GM23338 (cell line): ENCODE results near the gene SERPINA9.

Source experiments
- CTCF ChIP-seq, 2 experiments: fragments of 200-600 bp in 1 of 2; sonication (generic) in 1 of 2; conservative IDR thresholded peaks; 2 replicates each; pipeline versions ENCODE4 v1.5.1 to v1.6.1; 2016 to 2017; ENCODE audit warnings: antibody characterized with exemption in 2 of 2, low read depth in 2 of 2, mild to moderate bottlenecking in 2 of 2, moderate library complexity in 1 of 2
- REST ChIP-seq: IDR thresholded peaks from one replicate; pipeline ENCODE4 v1.6.1; 2018; ENCODE audit warnings: antibody characterized with exemption; ENCODE audit not compliant: unreplicated experiment

- no peak for TF ChIP-seq CTCF (conservative IDR thresholded peaks at IDR 0.05; ENCODE audit: low read depth in 2 of 2)
- TF ChIP-seq REST = no peak
These were observed 17.3 kb downstream of the SERPINA9 start for GRCh38 chr14:94458558-94459205.
